Stimulated activated CD4-positive, alpha-beta T cell treated with anti-CD3 and anti-CD28 coated beads, TNF-alpha, amount 100 ng/mL, for 24 hours (primary cell): ENCODE results near the gene FBXL7.

Experiments
- DNase-seq, 3 experiments: peaks; one replicate each; pipeline ENCODE4 v3.0.0-alpha.2; 2020; ENCODE audit warnings: low read depth in 3 of 3

The FBXL7 gene

GRCh38 chr5:15577831-15578230 is 77.9 kb downstream of the FBXL7 start:
- no peak for DNase-seq

- DNase-seq, result no peak
Measured at GRCh38 chr5:15579193-15579990, 79.4 kb downstream of the FBXL7 start.

- no peak for DNase-seq
Measured at GRCh38 chr5:15584528-15584927, 84.5 kb downstream of the FBXL7 start.

GRCh38 chr5:15585128-15585527 is 85.1 kb downstream of the FBXL7 start:
- DNase-seq, result no peak

GRCh38 chr5:15585841-15586591 is 86.0 kb downstream of the FBXL7 start:
- DNase-seq, result no peak

- no peak for DNase-seq
Measured at GRCh38 chr5:15587916-15588315, 87.9 kb downstream of the FBXL7 start.

GRCh38 chr5:15592728-15593127 is 92.7 kb downstream of the FBXL7 start:
- DNase-seq, result no peak

GRCh38 chr5:15594977-15595568 is 95.1 kb downstream of the FBXL7 start:
- no peak for DNase-seq

- DNase-seq, result no peak
Measured at GRCh38 chr5:15595929-15596328, 95.9 kb downstream of the FBXL7 start.

GRCh38 chr5:15596936-15597335 is 97.0 kb downstream of the FBXL7 start:
- no peak for DNase-seq

- no peak for DNase-seq
Measured at GRCh38 chr5:15597804-15598203, 97.8 kb downstream of the FBXL7 start.

- no peak for DNase-seq
Measured at GRCh38 chr5:15598294-15598902, 98.4 kb downstream of the FBXL7 start.

- DNase-seq, result no peak
Measured at GRCh38 chr5:15600035-15600434, 100.1 kb downstream of the FBXL7 start.

GRCh38 chr5:15601274-15601673 is 101.3 kb downstream of the FBXL7 start:
- no peak for DNase-seq

- no peak for DNase-seq
Measured at GRCh38 chr5:15601853-15602252, 101.9 kb downstream of the FBXL7 start.

GRCh38 chr5:15604986-15605385 is 105.0 kb downstream of the FBXL7 start:
- DNase-seq, result no peak

GRCh38 chr5:15606197-15606596 is 106.2 kb downstream of the FBXL7 start:
- DNase-seq, result no peak

GRCh38 chr5:15607076-15607475 is 107.1 kb downstream of the FBXL7 start:
- DNase-seq, result no peak

GRCh38 chr5:15609076-15609725 is 109.2 kb downstream of the FBXL7 start:
- DNase-seq, result no peak

- no peak for DNase-seq
Measured at GRCh38 chr5:15610216-15610615, 110.2 kb downstream of the FBXL7 start.

- no peak for DNase-seq
Measured at GRCh38 chr5:15611008-15611407, 111.0 kb downstream of the FBXL7 start.
